Prostate gland (tissue), 2 donors: Measurements from ENCODE around the gene HDAC4.

Experiments
- CTCF ChIP-seq, 4 experiments: fragments of 200-600 bp in 2 of 4; fragments of 450-650 bp in 2 of 4; sonication (generic) in 2 of 4; IDR thresholded peaks; 1 replicate in 3 of 4; 2 replicates in 1 of 4; pipeline ENCODE4 v1.5.1; 2016 to 2019; ENCODE audit warnings: antibody characterized with exemption in 4 of 4, mild to moderate bottlenecking in 2 of 4, moderate library complexity in 2 of 4
- POLR2A ChIP-seq: fragments of 450-650 bp; IDR thresholded peaks from one replicate; pipeline ENCODE4 v1.6.1; 2016; ENCODE audit warnings: antibody characterized with exemption, mild to moderate bottlenecking
- POLR2AphosphoS5 ChIP-seq: sonication (generic); formaldehyde crosslinking; IDR thresholded peaks from one replicate; pipeline ENCODE4 v1.6.1; 2017; ENCODE audit warnings: antibody characterized with exemption

- TF ChIP-seq CTCF (IDR thresholded peaks at IDR 0.05) (no peak), POLR2AphosphoS5 (no peak), POLR2A (no peak)
Measured at GRCh38 chr2:239234191-239235175, 166.3 kb downstream of the HDAC4 start.
